AG10803 (cell line): ENCODE measurements around the gene SLC6A6.

Experiments used
- DNase-seq: peaks from one replicate; pipeline ENCODE4 v3.0.0; 2010; ENCODE audit warnings: low read depth
- H3K4me3 ChIP-seq: 2 replicates; pipeline ENCODE4 v1.5.1; 2011; ENCODE audit warnings: mild to moderate bottlenecking, low read length, control low read depth
- CTCF ChIP-seq: conservative IDR thresholded peaks from 2 replicates; pipeline ENCODE4 v1.5.1; 2011; ENCODE audit warnings: mild to moderate bottlenecking, low read length, control low read depth, inconsistent platforms

The SLC6A6 gene

GRCh38 chr3:14485981-14486380 is 83.6 kb downstream of the SLC6A6 start:
- no peak for DNase-seq
- H3K4me3 ChIP-seq: no peak overlapping the region
- no peak for TF ChIP-seq CTCF

GRCh38 chr3:14486460-14486859 is 84.1 kb downstream of the SLC6A6 start:
- DNase-seq: no peak
- no peak for TF ChIP-seq CTCF
- H3K4me3 ChIP-seq: no peak overlapping the region

DNA sequence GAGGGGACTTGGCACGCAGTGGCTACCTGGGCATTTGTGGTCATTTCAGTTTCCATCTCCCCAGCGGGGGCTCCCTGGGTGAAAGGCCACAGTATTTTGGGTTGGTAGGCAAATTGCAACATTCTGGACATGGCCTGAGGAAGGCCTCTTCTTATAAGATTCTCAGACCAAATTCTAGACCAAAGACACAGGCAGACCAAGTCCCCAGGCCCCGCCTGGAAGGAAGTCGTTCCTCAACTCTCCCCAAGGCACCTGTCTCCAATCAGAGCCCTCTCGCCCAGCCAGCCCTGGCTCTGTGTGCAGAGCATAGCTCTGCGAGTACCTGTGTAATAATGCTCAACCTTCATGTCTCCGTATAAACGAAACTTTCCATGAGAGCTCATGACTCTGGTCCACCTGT is 84.7 kb downstream of the SLC6A6 start:
- no peak overlapping the region for H3K4me3 ChIP-seq
- TF ChIP-seq CTCF: no peak
- DNase-seq: no peak

- DNase-seq: no peak
- no peak for TF ChIP-seq CTCF
- no peak overlapping the region for H3K4me3 ChIP-seq
Observed at GRCh38 chr3:14487821-14488220, 85.4 kb downstream of the SLC6A6 start.

DNA sequence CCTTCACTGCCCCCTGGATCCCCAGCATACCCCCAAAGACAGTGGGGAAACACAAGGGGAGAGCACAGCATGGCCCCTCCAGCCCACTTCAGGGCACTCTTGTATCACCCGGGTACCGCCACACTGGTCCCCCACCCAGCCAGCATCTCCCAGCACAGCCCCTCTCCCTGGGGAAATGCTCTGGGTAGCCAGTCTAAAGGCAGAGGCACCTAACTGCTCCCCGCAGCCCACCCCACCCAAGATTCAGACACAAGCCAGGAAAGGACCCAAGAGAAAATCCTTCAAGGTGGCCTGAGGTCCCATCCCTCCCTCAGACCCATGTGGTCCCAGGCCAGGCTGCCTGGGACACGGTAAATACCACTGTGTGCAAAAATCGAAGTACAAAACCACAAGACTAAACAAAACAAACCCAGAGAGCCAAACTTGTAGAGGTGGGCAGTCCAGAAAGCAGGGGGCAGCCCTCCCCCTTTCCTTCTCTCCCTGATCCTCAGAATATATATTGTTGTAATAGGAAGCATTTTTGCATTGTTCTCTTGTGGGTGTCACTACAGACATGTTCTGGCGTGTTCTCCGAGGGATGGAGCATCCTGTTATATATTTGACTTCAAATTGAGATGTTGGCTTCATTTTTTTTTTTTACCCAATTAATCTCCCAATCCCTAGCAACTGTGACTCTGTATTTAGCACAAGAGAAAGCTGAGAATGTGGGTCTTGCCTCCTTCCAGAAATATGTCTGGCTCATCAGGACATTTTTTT is 86.1 kb downstream of the SLC6A6 start:
- no peak overlapping the region for H3K4me3 ChIP-seq
- peak; percentile 6 for DNase-seq
- no peak for TF ChIP-seq CTCF

GRCh38 chr3:14489641-14490040 is 87.2 kb downstream of the SLC6A6 start:
- TF ChIP-seq CTCF: no peak
- H3K4me3 ChIP-seq: no peak overlapping the region
- DNase-seq: no peak

- H3K4me3 ChIP-seq: no peak overlapping the region
- DNase-seq: no peak
Observed at GRCh38 chr3:14490255-14490654, 87.8 kb downstream of the SLC6A6 start.

More at GRCh38 chr3:14490255-14490654, 87.8 kb downstream of the SLC6A6 start:
- TF ChIP-seq CTCF: no peak
